Activated T-cell treated with anti-CD3 and anti-CD28 coated beads, Interleukin-2, amount 50 U/mL, for 48 hours (primary cell): Measurements from ENCODE around the gene CLPTM1.
A peak's percentile ranks its signal among the peaks of the same experiment; 100 is the strongest.
"Not testable (repeated sequence)": the region's sequence is repeated elsewhere in the genome, so short reads cannot be mapped to it uniquely, and the experiment has no call there.

ENCODE experiments used
- DNase-seq, 2 experiments: peaks; one replicate each; pipeline ENCODE4 v3.0.0-alpha.2; 2020

Gene CLPTM1

GRCh38 chr19:44954649-44955504 is at the start of gene CLPTM1:
CLPTM1 (plus strand) TSS chr19:44955380; CDS start chr19:44955396, 16 bp downstream.
- DNase-seq = peak; percentile 96 to 97

GRCh38 chr19:44905437-44906160 is 49.6 kb upstream of the CLPTM1 start, which contains the start of gene APOE:
APOE (plus strand) TSS chr19:44905796; CDS start chr19:44906625, 829 bp downstream.
- peak; percentile 42 to 47 for DNase-seq

- DNase-seq = no peak
Observed at GRCh38 chr19:44907613-44908012, 47.6 kb upstream of the CLPTM1 start.

GRCh38 chr19:44908074-44908835 is 46.9 kb upstream of the CLPTM1 start:
- no peak for DNase-seq

- no peak for DNase-seq
Observed at GRCh38 chr19:44908836-44909261, 46.3 kb upstream of the CLPTM1 start.

- DNase-seq = no peak
Observed at GRCh38 chr19:44909775-44910174, 45.4 kb upstream of the CLPTM1 start.

- not testable (repeated sequence) for DNase-seq
Observed at GRCh38 chr19:44911896-44912295, 43.3 kb upstream of the CLPTM1 start.

- no peak for DNase-seq
Observed at GRCh38 chr19:44912854-44913253, 42.3 kb upstream of the CLPTM1 start.

GRCh38 chr19:44913512-44914432 is 41.4 kb upstream of the CLPTM1 start:
- DNase-seq = not testable (repeated sequence)

GRCh38 chr19:44914433-44915206 is 40.6 kb upstream of the CLPTM1 start, which contains the start of gene APOC1:
APOC1 (plus strand) TSS chr19:44914608; CDS start chr19:44914892, 284 bp downstream.
- DNase-seq = peak; percentile 87 to 89

GRCh38 chr19:44924243-44924725 is 30.9 kb upstream of the CLPTM1 start:
- no peak for DNase-seq

GRCh38 chr19:44925114-44925891 is 29.9 kb upstream of the CLPTM1 start:
- no peak for DNase-seq

GRCh38 chr19:44926245-44927077 is 28.7 kb upstream of the CLPTM1 start:
- DNase-seq = not testable (repeated sequence)

GRCh38 chr19:44927746-44928145 is 27.4 kb upstream of the CLPTM1 start:
- no peak for DNase-seq

GRCh38 chr19:44930088-44930487 is 25.1 kb upstream of the CLPTM1 start:
- no peak for DNase-seq

- no peak for DNase-seq
Observed at GRCh38 chr19:44931541-44931940, 23.6 kb upstream of the CLPTM1 start.

GRCh38 chr19:44939668-44940067 is 15.5 kb upstream of the CLPTM1 start:
- no peak for DNase-seq

GRCh38 chr19:44942067-44942571 is 13.1 kb upstream of the CLPTM1 start, which contains the start of gene APOC4:
APOC4 (plus strand) TSS chr19:44942237; CDS start chr19:44942278, 41 bp downstream.
- DNase-seq = no peak
